HCT116 (cell line): ENCODE results near the gene OR11H1. TPM values are rescaled to one million over a fixed set of nuclear protein-coding genes. Genes with fewer than 3 reads are reported as not detected.
"Not testable (repeated sequence)": the region's sequence is repeated elsewhere in the genome, so short reads cannot be mapped to it uniquely, and the experiment has no call there.

Source experiments
- ATAC-seq: fragments of 200-7000 bp; cut with Tn5 transposase; 2 replicates; pipeline ENCODE4 v1.9.1; 2020; ENCODE audit warnings: mild to moderate bottlenecking, moderate library complexity
- BruUV-seq: library from RNA; stranded (reverse); fragments of 400-500 nt; replicated peaks from 2 replicates; lab custom pipeline; 2021; lab: Mats Ljungman, UMichigan
- CTCF ChIA-PET: fragments of 300-600 bp; sonication (Branson Sonifier 250); formaldehyde crosslinking; loops from one replicate; lab custom pipeline; 2021; ENCODE audit warnings: antibody characterized with exemption; lab: Charles Lee
- POLR2A ChIA-PET: fragments of 300-600, 350-600 bp; sonication (Branson Sonifier 250); formaldehyde crosslinking; loops from one replicate; lab custom pipeline; 2021; ENCODE audit warnings: antibody characterized with exemption; lab: Charles Lee
- RAD21 ChIA-PET, 2 experiments: fragments of 300-600 bp; sonication (Branson Sonifier 250); formaldehyde crosslinking; loops; one replicate each; lab custom pipeline; 2023; ENCODE audit warnings: low total read pairs in 2 of 2; ENCODE audit not compliant: uncharacterized antibody in 2 of 2, unreplicated experiment in 2 of 2, low non-redundant PET in 1 of 2; lab: Charles Lee
- DNase-seq: peaks from one replicate; pipeline ENCODE4 v3.0.0-alpha.2; 2010; ENCODE audit warnings: low read depth, low spot score
- H2AFZ ChIP-seq: fragments of 200-600 bp; shearing (Covaris generic), sonication (generic); 2 replicates; pipeline ENCODE4 v1.6.1; 2017; ENCODE audit warnings: low read depth, mixed run types, mixed read lengths, antibody characterized with exemption, low read length; ENCODE audit not compliant: poor library complexity, severe bottlenecking
- H3K27ac ChIP-seq: 2 replicates; pipeline ENCODE4 v1.5.1; 2012; ENCODE audit warnings: low read depth, low read length
- H3K27me3 ChIP-seq: fragments of 200-600 bp; sonication (generic); 2 replicates; pipeline ENCODE4 v1.6.1; 2016; ENCODE audit warnings: mixed run types, low read length, mixed read lengths; ENCODE audit not compliant: insufficient read depth
- H3K36me3 ChIP-seq, 2 experiments: fragments of 200-500 bp in 1 of 2; fragments of 200-600 bp in 1 of 2; sonication (Bioruptor generic) in 1 of 2; sonication (generic) in 1 of 2; 2 replicates each; pipeline versions ENCODE4 v1.5.1 to v1.6.1; 2014 to 2016; ENCODE audit warnings: low read length in 2 of 2, inconsistent platforms in 1 of 2, mixed read lengths in 1 of 2, mixed run types in 1 of 2; ENCODE audit not compliant: insufficient read depth in 2 of 2, control insufficient read depth in 1 of 2
- H3K4me1 ChIP-seq, 2 experiments: fragments of 200-600 bp in 1 of 2; sonication (generic) in 1 of 2; 2 replicates each; pipeline versions ENCODE4 v1.5.1 to v1.6.1; 2012 to 2017; ENCODE audit warnings: low read length in 2 of 2, inconsistent platforms in 1 of 2, mild to moderate bottlenecking in 1 of 2, mixed read lengths in 1 of 2, mixed run types in 1 of 2, moderate library complexity in 1 of 2; ENCODE audit not compliant: insufficient read depth in 2 of 2, control insufficient read depth in 1 of 2
- H3K4me2 ChIP-seq: fragments of 200-600 bp; sonication (generic); 2 replicates; pipeline ENCODE4 v1.6.1; 2017; ENCODE audit warnings: mixed run types, low read length, mixed read lengths
- H3K4me3 ChIP-seq, 2 experiments: fragments of 200-600 bp in 1 of 2; sonication (generic) in 1 of 2; replicated peaks in 1 of 2; 2 replicates each; pipeline ENCODE4 v1.5.1; 2011 to 2016; ENCODE audit warnings: low read length in 2 of 2, control low read depth in 1 of 2, low read depth in 1 of 2, mild to moderate bottlenecking in 1 of 2, mixed read lengths in 1 of 2, mixed run types in 1 of 2
- H3K79me2 ChIP-seq: fragments of 200-600 bp; sonication (generic); 2 replicates; pipeline ENCODE4 v1.6.1; 2017; ENCODE audit warnings: mild to moderate bottlenecking, mixed run types, low read length, moderate library complexity, mixed read lengths; ENCODE audit not compliant: insufficient read depth
- H3K9ac ChIP-seq: fragments of 200-600 bp; sonication (generic); 2 replicates; pipeline ENCODE4 v1.6.1; 2016; ENCODE audit warnings: low read length, mixed read lengths
- H3K9me2 ChIP-seq: fragments of 200-600 bp; sonication (generic), shearing (Covaris generic); 2 replicates; pipeline ENCODE4 v1.6.1; 2017; ENCODE audit warnings: mixed run types, mild to moderate bottlenecking, moderate library complexity; ENCODE audit not compliant: insufficient read depth
- H3K9me3 ChIP-seq, 2 experiments: fragments of 200-500 bp in 1 of 2; fragments of 200-600 bp in 1 of 2; sonication (Bioruptor generic) in 1 of 2; sonication (generic) in 1 of 2; 2 replicates each; pipeline ENCODE4 v1.6.1; 2014 to 2017; ENCODE audit warnings: low read length in 2 of 2, mixed read lengths in 2 of 2, inconsistent platforms in 1 of 2, low read depth in 1 of 2, mild to moderate bottlenecking in 1 of 2, mixed run types in 1 of 2, moderate library complexity in 1 of 2; ENCODE audit not compliant: control insufficient read depth in 1 of 2, insufficient read depth in 1 of 2
- H4K20me1 ChIP-seq: fragments of 200-600 bp; sonication (generic), shearing (Covaris generic); 2 replicates; pipeline ENCODE4 v1.6.1; 2017; ENCODE audit warnings: mixed run types, mild to moderate bottlenecking, moderate library complexity; ENCODE audit not compliant: insufficient read depth
- intact Hi-C: fragments of 100-400 bp; cut with micrococcal nuclease; formaldehyde crosslinking; loops from 2 replicates; pipeline ENCODE4 v1.10.0; 2022
- total RNA-seq: library from RNA; stranded (reverse); gene quantifications from one replicate; pipeline ENCODE4 v1.2.1, GENCODE V29; 2021; ENCODE audit not compliant: unreplicated experiment

Gene OR11H1
- total RNA-seq, 1 experiment from 2014 or later = not detected

GRCh38 chr22:15563461-15563860 is 35.5 kb downstream of the OR11H1 start:
- BruUV-seq, H3K4me3 ChIP-seq, ATAC-seq, H3K9ac ChIP-seq, H3K27me3 ChIP-seq, H3K36me3 ChIP-seq, POLR2A ChIA-PET, H3K9me2 ChIP-seq, DNase-seq, H3K9me3 ChIP-seq, H3K4me2 ChIP-seq, H2AFZ ChIP-seq, H3K4me1 ChIP-seq, H4K20me1 ChIP-seq, H3K27ac ChIP-seq, CTCF ChIA-PET, H3K79me2 ChIP-seq, RAD21 ChIA-PET, intact Hi-C loops: not testable (repeated sequence)

- H3K79me2 ChIP-seq, H3K4me1 ChIP-seq, BruUV-seq, CTCF ChIA-PET, intact Hi-C loops, H3K9me2 ChIP-seq, H3K4me2 ChIP-seq, H3K27me3 ChIP-seq, H3K27ac ChIP-seq, H4K20me1 ChIP-seq, DNase-seq, POLR2A ChIA-PET, H3K4me3 ChIP-seq, H3K36me3 ChIP-seq, ATAC-seq, H3K9me3 ChIP-seq, H3K9ac ChIP-seq, RAD21 ChIA-PET, H2AFZ ChIP-seq: not testable (repeated sequence)
Measured at GRCh38 chr22:15565063-15565462, 37.1 kb downstream of the OR11H1 start.

Other genes starting within 250 kb of the OR11H1 start
- not detected for gene POTEH, start 161.8 kb downstream of the OR11H1 start, total RNA-seq